Parathyroid adenoma (tissue), 2 donors: Measurements from ENCODE around the gene CHCHD3.

ENCODE experiments used
- H2AFZ ChIP-seq: fragments of 300-600 bp; sonication (generic); one replicate; pipeline ENCODE4 v1.7.0; 2017; ENCODE audit warnings: antibody characterized with exemption, mild to moderate bottlenecking
- H3K27ac ChIP-seq: fragments of 300-600 bp; sonication (generic); one replicate; pipeline ENCODE4 v1.7.0; 2017
- H3K27me3 ChIP-seq: fragments of 300-600 bp; sonication (generic); one replicate; pipeline ENCODE4 v1.7.0; 2017; ENCODE audit warnings: low read length; ENCODE audit not compliant: control insufficient read depth, insufficient read depth
- H3K36me3 ChIP-seq: fragments of 300-600 bp; sonication (generic); one replicate; pipeline ENCODE4 v1.7.0; 2017; ENCODE audit warnings: low read length; ENCODE audit not compliant: control insufficient read depth, insufficient read depth
- H3K4me1 ChIP-seq: fragments of 300-600 bp; sonication (generic); one replicate; pipeline ENCODE4 v1.7.0; 2017; ENCODE audit warnings: control low read depth
- H3K4me2 ChIP-seq: fragments of 300-600 bp; sonication (generic); one replicate; pipeline ENCODE4 v1.7.0; 2017; ENCODE audit warnings: low read length
- H3K4me3 ChIP-seq: fragments of 300-600 bp; sonication (generic); one replicate; pipeline ENCODE4 v1.7.0; 2017; ENCODE audit warnings: low read depth, low read length
- H3K79me2 ChIP-seq: fragments of 300-600 bp; sonication (generic); one replicate; pipeline ENCODE4 v1.7.0; 2017; ENCODE audit warnings: control low read depth
- H3K9ac ChIP-seq: fragments of 300-600 bp; sonication (generic); one replicate; pipeline ENCODE4 v1.7.0; 2017; ENCODE audit warnings: mild to moderate bottlenecking
- H3K9me3 ChIP-seq: fragments of 300-600 bp; sonication (generic); one replicate; pipeline ENCODE4 v1.7.0; 2017; ENCODE audit warnings: low read length; ENCODE audit not compliant: control insufficient read depth
- CTCF ChIP-seq: fragments of 300-600 bp; sonication (generic); IDR thresholded peaks from one replicate; pipeline ENCODE4 v1.7.0; 2017; ENCODE audit warnings: antibody characterized with exemption, mild to moderate bottlenecking
- donor health status: primary hyperparathyroidism.

CHCHD3 gene

GRCh38 chr7:133047321-133047720, 34.6 kb downstream of the CHCHD3 start:
- Histone ChIP-seq H3K79me2 (peaks cover 28% of the 10 kb centered on the region), H3K4me3 (no peak overlapping the region), H3K36me3 (no peaks in the 10 kb centered on the region), H3K4me1 (peaks cover 6% of the 10 kb centered on the region), H3K9me3 (no peaks in the 10 kb centered on the region), H3K27me3 (no peaks in the 10 kb centered on the region), H2AFZ (no peak overlapping the region), H3K9ac (no peak overlapping the region), H3K27ac (no peak overlapping the region), H3K4me2 (no peak overlapping the region)
- no peak for TF ChIP-seq CTCF

- no peaks in the 10 kb centered on the region for H3K4me1 ChIP-seq
- TF ChIP-seq CTCF = no peak
- no peaks in the 10 kb centered on the region for H3K9me3 ChIP-seq
- H3K4me3 ChIP-seq = no peak overlapping the region
- no peak overlapping the region for H2AFZ ChIP-seq
- peaks cover 21% of the 10 kb centered on the region for H3K79me2 ChIP-seq
- H3K27ac ChIP-seq = no peak overlapping the region
- H3K9ac ChIP-seq = no peak overlapping the region
- no peak overlapping the region for H3K4me2 ChIP-seq
- H3K36me3 ChIP-seq = no peaks in the 10 kb centered on the region
- H3K27me3 ChIP-seq = no peaks in the 10 kb centered on the region
These were observed 37.0 kb downstream of the CHCHD3 start for GRCh38 chr7:133044722-133045473.

GRCh38 chr7:133040674-133041073, 41.2 kb downstream of the CHCHD3 start:
- no peaks in the 10 kb centered on the region for H3K27me3 ChIP-seq
- H3K27ac ChIP-seq = no peak overlapping the region
- H3K9me3 ChIP-seq = no peaks in the 10 kb centered on the region
- no peak overlapping the region for H3K9ac ChIP-seq
- H3K79me2 ChIP-seq = peaks cover 7% of the 10 kb centered on the region
- no peak overlapping the region for H2AFZ ChIP-seq
- TF ChIP-seq CTCF = no peak
- H3K4me3 ChIP-seq = no peak overlapping the region
- H3K4me2 ChIP-seq = no peak overlapping the region
- no peaks in the 10 kb centered on the region for H3K4me1 ChIP-seq
- H3K36me3 ChIP-seq = no peaks in the 10 kb centered on the region

GRCh38 chr7:133040178-133040577, 41.7 kb downstream of the CHCHD3 start:
- Histone ChIP-seq H3K4me1 (no peaks in the 10 kb centered on the region), H3K9me3 (no peaks in the 10 kb centered on the region), H3K4me3 (no peak overlapping the region), H3K36me3 (no peaks in the 10 kb centered on the region), H3K4me2 (no peak overlapping the region), H3K9ac (no peak overlapping the region), H2AFZ (no peak overlapping the region), H3K79me2 (peaks cover 5% of the 10 kb centered on the region), H3K27ac (no peak overlapping the region), H3K27me3 (no peaks in the 10 kb centered on the region)
- no peak for TF ChIP-seq CTCF

DNA sequence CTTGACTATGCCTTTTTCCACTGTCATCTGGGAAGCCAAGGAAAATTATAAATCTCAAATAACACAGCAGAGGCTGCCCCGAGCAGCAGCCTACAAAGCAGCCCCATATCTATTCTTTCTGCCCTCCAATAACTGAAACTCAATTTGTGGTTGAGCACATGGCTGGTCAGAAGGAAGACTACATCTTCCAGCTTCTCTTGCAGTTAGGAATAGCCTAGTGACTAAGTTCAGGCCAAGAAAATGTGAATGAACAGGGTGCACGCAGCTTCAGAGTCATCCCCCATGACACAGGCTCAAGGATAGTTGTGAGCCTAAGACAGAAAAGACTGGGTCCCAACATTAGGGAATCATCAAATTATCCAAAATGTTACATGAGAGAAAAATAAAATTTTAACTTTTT, 42.3 kb downstream of the CHCHD3 start:
- no peak overlapping the region for H2AFZ ChIP-seq
- no peak overlapping the region for H3K4me2 ChIP-seq
- no peaks in the 10 kb centered on the region for H3K36me3 ChIP-seq
- no peak overlapping the region for H3K27ac ChIP-seq
- H3K9ac ChIP-seq = no peak overlapping the region
- H3K79me2 ChIP-seq = peaks cover 3% of the 10 kb centered on the region
- no peak for TF ChIP-seq CTCF
- H3K9me3 ChIP-seq = no peaks in the 10 kb centered on the region
- no peaks in the 10 kb centered on the region for H3K4me1 ChIP-seq
- no peaks in the 10 kb centered on the region for H3K27me3 ChIP-seq
- no peak overlapping the region for H3K4me3 ChIP-seq
